GM19043 (cell line): ENCODE data around the gene MYH10.

Experiments used
- ATAC-seq: cut with Tn5 transposase; IDR thresholded peaks from one replicate; pipeline ENCODE4 v1.9.1; 2021; ENCODE audit warnings: low read depth; ENCODE audit not compliant: unreplicated experiment

MYH10 gene

DNA sequence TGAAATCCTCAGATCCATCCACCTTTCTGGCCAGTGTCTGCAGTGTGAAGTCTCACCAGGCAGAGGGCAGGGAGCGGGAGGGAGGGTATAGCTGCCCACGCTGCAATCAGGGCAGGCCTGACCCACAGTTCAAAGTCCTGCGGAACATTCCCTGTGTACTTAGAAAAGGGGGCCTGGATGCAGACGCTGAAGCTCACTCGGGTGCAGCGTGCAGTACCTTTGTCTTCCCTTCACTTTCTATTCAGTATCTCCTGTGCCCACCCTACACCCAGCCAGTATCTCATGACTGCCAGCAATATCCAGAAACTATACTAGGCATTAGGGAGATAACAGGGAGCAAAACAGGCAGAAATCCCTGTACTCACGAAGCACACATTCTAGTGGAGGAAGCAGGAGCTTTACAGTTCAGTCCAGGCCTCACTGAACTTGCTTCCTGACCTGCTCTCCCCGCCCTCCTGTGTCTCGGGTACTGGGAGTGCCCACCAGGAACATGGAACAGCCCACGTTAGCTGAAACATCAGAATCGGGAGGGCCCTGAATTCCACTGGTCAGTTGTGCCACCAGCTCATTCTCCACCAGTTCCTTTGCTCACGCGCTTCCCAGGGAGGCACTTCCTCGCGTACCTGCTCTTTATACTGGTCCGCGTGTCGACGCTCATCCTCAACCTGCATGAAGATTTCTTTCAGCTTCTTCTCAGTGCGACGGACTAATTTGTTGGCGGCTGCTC is 152.6 kb downstream of the MYH10 start:
- no peak for ATAC-seq

- no peak for ATAC-seq
Measured at GRCh38 chr17:8477171-8477570, 153.4 kb downstream of the MYH10 start.

DNA sequence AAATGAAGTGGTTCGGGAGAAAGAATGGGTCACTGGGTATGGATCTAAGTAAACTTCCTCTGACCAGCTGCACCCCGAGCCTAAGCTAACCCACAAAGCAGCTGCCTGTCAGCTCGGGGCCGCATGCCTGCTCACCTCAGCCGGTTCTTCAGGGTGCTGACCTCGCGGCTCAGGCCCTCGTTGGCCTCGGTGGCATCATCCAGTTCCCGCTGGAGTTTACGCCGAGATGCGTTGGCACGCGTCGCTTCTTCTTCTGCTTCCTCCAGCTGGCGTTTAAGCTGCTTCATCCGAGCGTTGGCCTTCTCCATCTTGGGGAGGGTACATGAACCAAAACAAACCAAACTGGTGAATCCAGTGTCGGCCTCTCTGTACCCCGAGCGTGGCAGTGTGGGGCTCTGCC is 153.8 kb downstream of the MYH10 start:
- ATAC-seq: no peak

- ATAC-seq: no peak
Measured at GRCh38 chr17:8475781-8476180, 154.7 kb downstream of the MYH10 start.

GRCh38 chr17:8475227-8475626 is 155.3 kb downstream of the MYH10 start:
- no peak for ATAC-seq

GRCh38 chr17:8474826-8475225 is 155.7 kb downstream of the MYH10 start:
- no peak for ATAC-seq

- no peak for ATAC-seq
Measured at GRCh38 chr17:8473451-8474192, 156.9 kb downstream of the MYH10 start.

DNA sequence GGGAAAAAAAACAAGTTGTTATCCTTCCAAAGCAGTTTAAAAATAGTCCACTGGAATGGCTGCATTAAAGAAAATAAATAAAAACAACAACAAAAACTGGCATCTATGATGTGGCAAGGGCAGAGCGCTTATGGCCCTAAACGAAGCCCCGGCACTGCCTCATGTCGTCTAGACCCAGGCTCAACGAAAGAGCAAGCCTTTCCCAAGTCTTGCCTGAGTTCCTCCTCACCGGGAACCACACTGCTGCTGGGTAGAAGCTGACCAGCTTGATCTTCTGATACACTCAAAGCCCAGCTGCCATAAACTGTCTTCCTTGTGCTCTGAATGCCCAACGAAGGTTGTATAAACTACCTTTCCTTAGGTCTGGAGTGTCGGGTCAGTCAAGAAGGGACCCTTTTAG is 157.9 kb downstream of the MYH10 start:
- no peak for ATAC-seq

DNA sequence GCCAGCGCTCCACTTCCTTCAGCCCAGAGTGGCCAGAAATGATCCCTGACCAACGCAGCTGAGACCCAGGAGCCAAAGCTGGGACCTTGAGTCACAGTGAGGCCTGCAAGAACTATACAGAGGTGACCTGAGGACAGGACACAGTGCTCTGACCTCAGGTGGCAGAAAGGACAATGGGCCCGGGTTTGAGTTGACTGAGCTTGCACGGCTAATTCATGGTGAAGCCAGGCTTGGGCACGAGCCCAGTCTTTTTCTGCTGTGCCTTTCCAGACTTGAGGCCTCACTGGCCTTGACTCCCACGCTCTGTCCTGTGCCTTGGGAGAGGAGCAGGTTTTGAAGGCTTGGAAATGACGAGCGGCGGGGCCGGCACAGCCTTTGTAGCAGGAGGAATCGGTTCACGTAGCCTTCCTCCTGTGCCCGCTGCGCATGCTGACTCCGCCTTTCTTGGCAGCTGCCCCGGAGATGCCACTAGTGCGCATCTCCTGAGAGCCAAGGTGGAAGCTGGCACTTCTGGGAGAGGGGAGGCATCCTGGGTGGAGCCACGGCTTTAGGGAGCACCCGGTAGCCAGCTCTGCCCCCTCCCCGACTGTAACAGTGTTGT is 160.0 kb downstream of the MYH10 start:
- ATAC-seq: no peak

- ATAC-seq: no peak
Measured at GRCh38 chr17:8469964-8470363, 160.6 kb downstream of the MYH10 start.

DNA sequence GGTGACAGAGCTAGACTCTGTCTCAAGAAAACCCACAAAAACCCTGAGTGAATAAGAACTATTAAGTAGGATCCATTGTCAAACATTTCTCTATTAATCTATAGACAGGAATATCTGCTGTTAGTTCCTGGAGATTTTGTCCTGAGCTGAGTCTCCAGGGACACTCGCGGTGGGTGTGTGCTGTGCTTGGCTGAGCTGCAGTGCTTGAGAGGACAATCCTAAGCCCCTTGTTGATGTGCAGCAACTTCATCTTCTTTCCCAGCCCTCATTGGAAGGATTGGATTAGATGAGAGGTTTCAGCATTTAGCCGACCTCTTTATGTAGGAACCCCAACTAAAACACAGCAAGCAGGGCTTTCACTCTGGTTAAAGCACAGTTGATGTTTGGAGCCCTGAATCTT is 161.5 kb downstream of the MYH10 start:
- no peak for ATAC-seq

- ATAC-seq: no peak
Measured at GRCh38 chr17:8468127-8468526, 162.4 kb downstream of the MYH10 start.

DNA sequence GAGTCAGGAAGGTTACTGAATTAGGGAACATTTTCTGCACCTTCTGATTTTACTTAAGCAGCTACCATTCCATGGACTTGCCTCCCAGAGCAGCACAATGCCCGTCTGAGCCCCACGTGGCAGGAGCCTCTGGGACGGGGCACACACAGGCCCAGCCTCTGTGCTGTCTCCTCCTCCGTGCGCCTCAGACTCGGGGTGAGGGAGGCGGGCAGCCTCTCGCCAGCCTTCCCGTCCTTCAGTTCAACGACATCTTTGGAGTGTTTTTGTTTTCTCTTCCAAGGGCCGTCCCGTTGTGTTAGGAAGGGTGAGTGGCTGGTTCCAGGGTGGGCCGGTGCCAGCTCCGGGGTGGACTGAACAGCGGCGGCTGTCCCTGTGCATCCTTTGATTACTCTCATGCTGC is 163.0 kb downstream of the MYH10 start:
- no peak for ATAC-seq

DNA sequence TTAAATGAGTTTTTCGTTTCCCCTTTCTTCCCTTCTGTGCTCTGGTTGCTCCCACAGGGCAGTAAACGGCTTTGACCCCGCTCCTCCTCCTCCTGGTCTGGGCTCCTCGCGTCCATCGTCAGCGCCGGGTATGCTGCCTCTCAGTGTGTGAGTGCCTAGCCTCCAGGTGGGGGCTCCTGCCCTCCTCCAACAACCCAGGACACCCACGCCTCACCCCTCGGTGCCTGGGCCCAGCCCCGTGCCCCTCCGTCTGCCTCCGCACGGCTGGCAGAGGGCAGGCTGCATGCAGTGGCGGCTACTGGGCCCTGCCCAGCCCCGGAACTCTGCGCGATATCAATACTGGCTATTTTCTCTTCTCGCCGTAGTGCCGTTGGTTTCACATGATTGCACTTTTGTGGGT is 163.7 kb downstream of the MYH10 start:
- ATAC-seq: no peak

DNA sequence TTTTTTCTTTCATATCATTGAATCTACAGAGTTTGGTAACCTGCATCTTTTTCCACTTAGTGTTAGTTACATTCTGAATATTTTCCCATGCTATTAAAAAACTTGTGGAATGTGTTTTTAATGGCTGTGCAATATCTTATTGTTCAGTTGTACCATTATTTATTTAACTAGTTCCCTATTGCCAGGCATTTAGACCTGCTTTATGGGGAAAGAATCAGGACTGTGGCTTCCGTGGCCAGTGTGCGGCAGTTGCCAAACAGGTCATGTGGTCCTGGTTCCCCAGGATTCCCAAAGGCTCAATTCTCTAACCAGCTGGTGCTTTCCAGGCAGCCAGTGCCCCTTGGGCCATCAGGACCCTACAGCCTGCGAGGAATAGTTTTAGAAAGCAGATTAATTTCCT is 164.1 kb downstream of the MYH10 start:
- no peak for ATAC-seq

- no peak for ATAC-seq
Measured at GRCh38 chr17:8465759-8466158, 164.8 kb downstream of the MYH10 start.

DNA sequence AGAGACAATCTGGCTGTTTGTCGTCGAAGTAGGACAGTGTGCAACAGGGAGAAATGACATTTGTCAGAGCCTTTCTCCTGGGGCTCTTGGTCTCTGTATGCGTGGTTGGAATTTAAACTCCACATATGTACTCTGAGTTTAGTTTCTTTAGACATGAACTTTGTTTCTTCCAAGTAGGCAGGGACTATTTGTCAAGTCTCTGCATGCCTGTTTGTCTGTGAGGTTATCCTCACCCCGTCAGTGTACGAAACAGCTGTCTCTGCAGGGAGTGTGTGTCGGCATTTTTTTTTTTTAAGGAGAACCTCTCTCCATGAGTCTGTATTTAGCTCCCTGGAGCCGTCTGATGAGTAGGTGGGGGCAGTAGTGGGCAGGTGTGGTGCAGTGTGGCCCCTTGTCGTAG is 165.2 kb downstream of the MYH10 start:
- no peak for ATAC-seq

GRCh38 chr17:8464941-8465340 is 165.6 kb downstream of the MYH10 start:
- no peak for ATAC-seq

- ATAC-seq: no peak
Measured at GRCh38 chr17:8463099-8463498, 167.4 kb downstream of the MYH10 start.

DNA sequence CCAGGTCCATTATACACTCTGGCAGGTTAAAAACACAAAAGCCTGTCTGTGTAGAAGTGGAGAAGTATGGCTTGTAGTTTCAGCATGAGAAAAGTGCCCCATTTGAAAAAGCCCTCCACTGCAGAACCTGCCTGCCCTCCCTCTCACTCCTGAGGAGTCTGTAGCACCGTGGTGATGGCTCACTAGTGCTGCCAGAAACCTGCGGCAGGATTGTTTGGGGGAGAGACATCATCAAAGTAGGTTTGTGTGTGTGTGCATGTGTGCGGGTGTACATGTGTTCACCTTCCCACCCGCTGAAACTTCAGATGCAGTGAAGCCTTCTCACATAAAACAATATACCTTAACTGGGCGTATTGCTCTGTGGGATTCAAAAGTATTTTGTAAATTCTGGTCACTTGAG is 168.0 kb downstream of the MYH10 start:
- ATAC-seq: no peak

DNA sequence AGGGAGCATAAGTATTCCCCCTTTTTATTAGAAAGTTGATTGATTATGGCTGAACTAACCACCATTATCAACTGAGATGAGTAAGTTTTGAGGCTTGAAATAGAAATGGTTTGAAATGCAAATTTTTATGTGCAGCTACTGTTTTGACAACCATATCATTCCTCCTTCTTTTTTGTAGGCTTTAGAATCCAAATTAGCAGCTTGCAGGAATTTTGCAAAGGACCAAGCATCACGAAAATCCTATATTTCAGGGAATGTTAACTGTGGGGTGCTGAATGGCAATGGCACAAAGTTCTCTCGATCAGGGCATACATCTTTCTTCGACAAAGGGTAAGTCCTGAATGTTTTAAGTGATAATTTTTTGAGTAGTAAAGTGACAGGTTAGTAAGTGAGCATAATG is 170.7 kb downstream of the MYH10 start:
- ATAC-seq: no peak

GRCh38 chr17:8459107-8459506 is 171.4 kb downstream of the MYH10 start:
- ATAC-seq: no peak
